NOMO-1 (cell line): ENCODE results near the gene ARHGAP22.

ENCODE experiments used
- DNase-seq, 2 experiments: peaks; one replicate each; lab custom pipeline; 2025; ENCODE audit not compliant: unreplicated experiment in 2 of 2; lab: John Stamatoyannopoulos, UW

ARHGAP22 gene

DNA sequence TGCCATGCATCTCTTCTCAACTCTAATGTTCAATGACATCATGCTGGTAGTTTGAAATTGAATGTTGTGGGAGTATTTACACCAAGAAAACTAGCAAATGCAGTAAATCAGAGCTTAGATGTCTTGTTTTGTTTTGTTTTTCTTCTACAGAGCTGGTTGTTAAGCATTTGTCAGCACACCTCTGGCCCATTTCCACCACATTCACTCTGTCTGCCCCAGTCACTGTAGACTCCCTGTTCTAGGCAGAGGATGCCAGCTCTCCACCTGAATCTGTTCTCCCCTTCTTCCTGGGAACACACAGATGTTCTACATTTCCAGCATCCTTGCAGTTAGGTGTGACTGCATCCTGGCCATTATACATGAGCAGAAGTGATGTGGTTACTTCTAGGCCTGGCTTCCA is 4.1 kb upstream of the ARHGAP22 start:
- no peak for DNase-seq

GRCh38 chr10:48608279-48608681 is 3.4 kb upstream of the ARHGAP22 start:
- peak; percentile 17 to 35 for DNase-seq

DNA sequence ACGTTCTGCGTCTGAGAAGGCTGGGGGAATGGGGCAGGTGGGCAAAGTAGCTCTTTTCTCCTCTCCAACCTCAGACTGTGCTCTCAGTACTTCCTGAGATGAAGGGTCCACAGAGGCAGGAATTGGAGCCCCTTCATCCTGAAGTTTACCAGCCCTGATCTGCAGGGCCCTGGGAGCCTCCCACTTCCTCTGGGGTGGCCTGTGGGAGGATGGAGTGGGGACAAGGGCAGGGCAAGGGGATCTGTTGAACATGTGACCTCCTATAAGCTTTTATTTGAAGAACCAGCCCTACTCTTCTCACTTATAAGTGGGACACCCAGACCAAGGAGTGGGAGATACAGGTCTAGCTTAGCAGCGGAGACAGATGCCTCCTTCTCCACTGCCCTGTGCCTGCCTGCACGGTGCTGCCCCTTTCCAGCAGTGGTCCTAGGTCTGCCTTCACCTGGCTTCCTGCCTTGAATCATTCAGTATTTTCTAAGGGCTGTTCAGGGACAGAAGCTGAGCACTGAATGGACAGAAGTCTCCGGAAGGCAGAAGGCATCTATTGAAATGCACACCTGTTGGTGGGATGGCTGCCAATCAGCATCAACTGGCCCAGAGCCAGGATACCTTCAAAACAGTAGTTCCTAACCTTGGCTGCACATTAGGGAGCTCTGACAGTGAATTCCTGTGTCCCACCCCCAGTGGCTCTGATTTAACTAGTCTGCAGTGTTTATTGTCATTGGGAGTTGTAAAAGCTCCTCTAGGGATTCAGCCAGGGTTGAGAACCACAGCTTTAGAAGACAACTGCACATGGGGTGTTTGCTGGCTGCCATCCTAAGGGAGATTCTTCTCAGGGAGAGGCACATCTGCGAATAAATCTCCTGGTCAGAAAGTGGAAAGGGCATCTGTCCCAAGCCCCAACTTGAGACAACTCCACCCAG is 2.7 kb upstream of the ARHGAP22 start:
- no peak for DNase-seq

DNA sequence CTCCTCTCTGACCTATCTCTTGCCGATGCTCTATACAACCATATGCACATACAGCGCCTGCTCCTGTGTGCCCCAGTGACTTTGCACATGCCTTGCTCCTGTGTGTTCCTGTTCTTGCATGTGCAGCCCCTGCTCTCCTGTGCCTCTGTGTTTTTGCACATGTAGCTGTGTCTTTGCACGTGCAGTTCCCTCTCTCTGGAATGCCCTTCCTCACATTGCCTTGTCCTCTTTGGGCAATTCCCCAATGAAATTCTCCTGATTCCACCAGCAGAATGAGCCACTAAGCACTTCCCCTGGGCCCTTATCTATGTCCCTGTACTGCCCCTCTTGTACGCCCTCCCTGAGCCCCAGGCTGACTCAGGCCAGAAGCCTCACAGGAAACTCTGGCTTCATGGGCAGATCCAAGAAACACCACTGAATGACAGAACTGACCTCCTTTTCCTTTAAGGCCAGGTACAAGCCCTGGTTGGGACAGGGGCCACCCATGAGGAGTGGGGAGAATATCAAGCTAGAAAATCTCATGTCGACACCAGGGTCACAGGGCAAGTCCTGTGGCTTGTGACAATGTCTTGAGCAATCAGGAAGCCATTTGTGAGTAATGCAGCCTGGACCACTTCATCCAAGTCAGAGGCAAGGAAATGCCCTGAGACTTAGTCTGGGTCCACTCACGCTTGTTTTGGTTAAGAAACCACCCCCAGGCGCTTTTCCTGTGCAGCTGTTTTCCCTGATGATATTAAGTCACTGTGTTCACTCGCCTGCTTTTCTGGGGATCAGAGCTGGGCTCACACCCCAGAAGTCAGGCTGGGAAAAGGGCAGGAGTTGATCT is 1.9 kb upstream of the ARHGAP22 start:
- DNase-seq: peak; percentile 66 to 87

- DNase-seq: no peak
Observed at GRCh38 chr10:48605786-48606529, 1.1 kb upstream of the ARHGAP22 start.

- no peak for DNase-seq
Observed at GRCh38 chr10:48604039-48604990, 558 bp downstream of the ARHGAP22 start.

GRCh38 chr10:48603421-48604038 is 1.3 kb downstream of the ARHGAP22 start:
- no peak for DNase-seq

DNA sequence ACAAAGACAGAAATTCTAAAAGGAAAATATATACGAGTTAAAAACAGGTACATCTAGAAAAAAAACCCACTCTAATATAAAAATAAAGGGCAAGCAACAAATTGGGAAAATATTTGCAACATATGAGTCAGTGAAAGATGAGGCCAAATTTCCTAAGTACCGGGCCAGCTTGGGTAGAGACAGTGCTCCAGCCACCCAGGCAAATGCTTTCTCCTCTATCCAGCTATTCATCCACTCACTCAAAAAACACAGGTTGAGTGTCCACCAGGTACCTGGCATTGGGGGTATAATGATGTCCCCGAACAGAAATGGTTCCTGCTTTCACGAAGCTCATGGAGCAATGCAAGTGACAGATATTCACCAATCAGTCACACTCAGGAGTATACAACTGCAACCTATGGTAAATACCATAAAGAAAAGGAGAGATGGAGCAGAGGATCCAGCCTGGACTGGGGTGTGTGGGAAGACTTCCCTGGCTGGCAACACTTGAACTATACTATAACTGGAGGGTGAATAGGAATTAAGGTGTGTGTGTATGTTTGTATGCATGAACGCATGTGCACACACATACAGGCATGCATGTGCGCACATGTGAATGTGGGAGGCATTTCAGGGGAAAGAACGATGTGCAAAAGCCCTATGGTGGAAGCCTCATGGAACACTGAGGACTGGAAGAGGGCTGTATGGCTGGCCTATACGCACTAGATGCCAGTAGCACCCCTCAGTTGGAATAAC is 2.3 kb downstream of the ARHGAP22 start:
- no peak for DNase-seq

DNA sequence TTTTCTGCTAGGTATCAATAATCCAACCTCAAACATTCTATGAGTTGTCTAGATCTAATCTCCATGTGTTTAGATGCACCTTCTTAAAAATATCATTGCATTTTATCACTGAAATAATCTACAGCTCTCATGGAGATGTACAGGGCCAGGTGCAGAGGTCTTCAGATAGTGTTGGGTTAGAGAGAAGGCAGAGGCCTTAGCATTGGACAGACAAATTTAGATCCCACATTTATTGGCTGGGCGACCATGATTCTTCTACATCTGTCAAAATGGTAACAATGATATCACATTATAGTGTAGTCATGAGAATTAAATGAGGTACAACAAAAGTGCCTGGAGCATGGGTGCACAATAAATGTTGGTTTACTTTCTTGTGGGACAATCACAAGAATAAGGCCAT is 3.1 kb downstream of the ARHGAP22 start:
- no peak for DNase-seq

GRCh38 chr10:48600645-48601505 is 4.0 kb downstream of the ARHGAP22 start:
- DNase-seq: no peak

DNA sequence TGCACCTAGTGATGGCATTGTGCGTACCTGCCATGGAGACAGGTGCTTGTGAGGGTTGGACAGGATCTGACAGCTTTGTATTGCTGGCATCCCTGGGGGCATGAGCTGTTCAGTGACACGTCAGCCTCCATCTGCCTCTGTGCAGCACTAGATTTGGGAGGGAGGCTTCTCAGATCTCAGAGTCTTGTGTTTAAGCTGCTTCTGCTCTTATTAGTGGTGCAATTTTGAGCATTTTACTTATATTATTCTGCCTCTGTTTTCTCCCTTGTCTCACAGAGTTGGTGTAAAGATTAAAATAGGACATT is 5.1 kb downstream of the ARHGAP22 start:
- DNase-seq: no peak

- DNase-seq: no peak
Observed at GRCh38 chr10:48598936-48599829, 5.7 kb downstream of the ARHGAP22 start.

DNA sequence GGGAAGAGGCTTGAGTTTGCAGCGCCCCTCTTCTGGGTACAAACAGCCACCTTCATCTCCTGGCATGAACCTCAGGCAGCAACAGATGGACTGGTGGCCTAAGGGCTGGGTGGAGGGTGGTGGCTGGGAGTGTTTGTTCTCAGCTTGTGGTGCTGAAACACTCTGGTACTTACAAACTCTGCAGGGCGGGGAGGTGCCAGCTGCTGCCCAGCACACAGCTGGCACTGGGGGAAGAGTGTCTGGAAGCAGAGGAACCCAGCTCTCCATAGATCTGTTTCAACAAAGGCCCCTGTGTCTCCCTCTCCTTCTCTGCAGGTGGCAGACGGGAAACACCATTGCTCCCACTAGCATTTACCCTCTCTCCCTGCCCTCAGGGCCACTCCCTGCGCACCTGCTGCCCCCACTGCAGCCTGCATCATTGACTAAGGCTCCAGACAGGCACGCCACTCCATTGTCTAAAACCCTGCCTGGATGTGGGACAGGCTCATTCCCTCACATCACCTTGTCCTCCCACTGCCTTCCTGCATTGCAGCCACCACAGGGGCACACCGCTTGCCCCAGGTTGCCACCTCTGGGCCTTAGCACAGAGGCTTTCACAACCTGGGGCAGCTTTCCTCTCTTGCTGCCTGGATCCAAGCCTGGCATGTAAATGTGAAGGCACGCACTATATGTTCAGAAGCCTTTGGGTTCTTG is 6.5 kb downstream of the ARHGAP22 start:
- no peak for DNase-seq

DNA sequence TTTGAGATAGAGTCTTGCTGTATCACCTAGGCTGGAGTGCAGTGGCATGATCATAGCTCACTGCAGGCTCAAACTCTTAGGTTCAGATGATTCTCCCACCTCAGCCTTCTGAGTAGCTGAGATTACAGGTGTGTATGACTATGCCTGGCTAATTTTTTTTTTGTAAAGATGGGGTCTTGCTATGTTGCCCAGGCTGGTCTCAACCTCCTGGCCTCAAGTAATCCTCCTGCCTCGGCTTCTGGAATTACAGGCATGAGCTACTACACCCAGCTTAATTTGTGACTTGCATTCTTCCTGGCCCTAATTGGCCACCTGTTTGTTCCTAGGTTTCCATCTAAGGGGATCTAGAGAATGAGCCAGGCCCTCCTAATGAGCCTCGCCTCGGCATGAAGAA is 9.3 kb downstream of the ARHGAP22 start:
- DNase-seq: no peak

GRCh38 chr10:48594803-48595538 is 9.9 kb downstream of the ARHGAP22 start:
- no peak for DNase-seq

GRCh38 chr10:48594371-48594770 is 10.5 kb downstream of the ARHGAP22 start:
- no peak for DNase-seq
